ENCODE data around the gene PAH. TPM values are rescaled to one million over a fixed set of nuclear protein-coding genes. Genes with fewer than 3 reads are reported as not detected.
"Not testable (repeated sequence)": the region's sequence is repeated elsewhere in the genome, so short reads cannot be mapped to it uniquely, and the experiment has no call there.

Gene PAH
- total RNA-seq, 1 donor from 2014 or later = not detected

DNA sequence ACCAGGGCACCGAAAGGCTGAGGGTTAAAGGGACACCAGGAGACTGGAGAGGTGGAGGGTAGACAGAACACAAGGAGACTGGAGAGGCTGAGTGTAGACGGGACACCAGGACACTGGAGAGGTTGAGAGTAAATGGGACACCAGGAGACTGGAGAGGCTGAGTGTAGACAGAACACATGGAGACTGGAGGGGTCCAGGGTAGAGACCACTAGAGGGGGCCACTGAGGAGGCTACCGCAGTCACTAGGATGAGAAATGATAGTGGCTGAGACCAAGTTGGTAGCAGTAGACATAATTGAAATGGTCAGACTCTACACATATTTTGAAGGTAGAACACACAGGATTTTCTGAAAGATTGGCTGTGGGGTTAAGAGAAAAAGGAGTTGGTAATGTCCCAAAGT is 68.2 kb downstream of the PAH start:
- no peaks in the 10 kb centered on the region for H3K9me3 ChIP-seq (ENCODE audit: control insufficient read depth in 3 of 3, low read length in 3 of 3)
- no peaks in the 10 kb centered on the region for H3K36me3 ChIP-seq (ENCODE audit: control insufficient read depth in 3 of 3, insufficient read depth in 3 of 3, low read length in 3 of 3)
- H3K4me3 ChIP-seq (ENCODE audit: low read length in 3 of 3) = no peak overlapping the region
- H3K9ac ChIP-seq (ENCODE audit: low read depth in 1 of 3, low read length in 3 of 3) = no peak overlapping the region
- H3K27me3 ChIP-seq (ENCODE audit: control insufficient read depth in 3 of 3, insufficient read depth in 3 of 3, low read length in 3 of 3) = no peaks in the 10 kb centered on the region
- H3K4me1 ChIP-seq (ENCODE audit: control insufficient read depth in 3 of 3, insufficient read depth in 3 of 3, low read length in 3 of 3) = no peaks in the 10 kb centered on the region
- H3K27ac ChIP-seq (ENCODE audit: low read depth, low read length) = no peak overlapping the region

DNA sequence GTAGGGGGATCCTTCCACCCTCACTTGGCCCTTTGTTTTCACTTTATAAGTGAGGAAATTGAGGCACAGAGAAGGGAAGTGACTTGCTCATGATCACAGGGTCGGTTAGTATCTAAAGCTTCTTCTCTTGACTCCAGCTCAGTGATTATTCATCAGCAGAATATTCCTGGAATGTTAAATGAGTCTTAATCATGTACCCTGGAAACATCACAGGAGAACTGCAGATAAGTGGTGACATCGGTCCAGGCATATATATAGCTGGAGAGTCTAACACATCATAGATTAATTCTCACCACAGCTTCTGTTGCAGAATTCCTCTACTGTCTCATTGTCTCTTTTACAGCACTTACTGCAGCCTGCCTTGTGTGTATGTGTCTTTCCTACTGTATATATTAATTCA is 69.9 kb downstream of the PAH start:
- no peaks in the 10 kb centered on the region for H3K9me3 ChIP-seq (ENCODE audit: control insufficient read depth in 3 of 3, low read length in 3 of 3)
- H3K4me1 ChIP-seq (ENCODE audit: control insufficient read depth in 3 of 3, insufficient read depth in 3 of 3, low read length in 3 of 3) = no peaks in the 10 kb centered on the region
- H3K36me3 ChIP-seq (ENCODE audit: control insufficient read depth in 3 of 3, insufficient read depth in 3 of 3, low read length in 3 of 3) = no peaks in the 10 kb centered on the region
- no peak overlapping the region for H3K9ac ChIP-seq (ENCODE audit: low read depth in 1 of 3, low read length in 3 of 3)
- no peak overlapping the region for H3K4me3 ChIP-seq (ENCODE audit: low read length in 3 of 3)
- no peaks in the 10 kb centered on the region for H3K27me3 ChIP-seq (ENCODE audit: control insufficient read depth in 3 of 3, insufficient read depth in 3 of 3, low read length in 3 of 3)
- H3K27ac ChIP-seq (ENCODE audit: low read depth, low read length) = no peak overlapping the region

DNA sequence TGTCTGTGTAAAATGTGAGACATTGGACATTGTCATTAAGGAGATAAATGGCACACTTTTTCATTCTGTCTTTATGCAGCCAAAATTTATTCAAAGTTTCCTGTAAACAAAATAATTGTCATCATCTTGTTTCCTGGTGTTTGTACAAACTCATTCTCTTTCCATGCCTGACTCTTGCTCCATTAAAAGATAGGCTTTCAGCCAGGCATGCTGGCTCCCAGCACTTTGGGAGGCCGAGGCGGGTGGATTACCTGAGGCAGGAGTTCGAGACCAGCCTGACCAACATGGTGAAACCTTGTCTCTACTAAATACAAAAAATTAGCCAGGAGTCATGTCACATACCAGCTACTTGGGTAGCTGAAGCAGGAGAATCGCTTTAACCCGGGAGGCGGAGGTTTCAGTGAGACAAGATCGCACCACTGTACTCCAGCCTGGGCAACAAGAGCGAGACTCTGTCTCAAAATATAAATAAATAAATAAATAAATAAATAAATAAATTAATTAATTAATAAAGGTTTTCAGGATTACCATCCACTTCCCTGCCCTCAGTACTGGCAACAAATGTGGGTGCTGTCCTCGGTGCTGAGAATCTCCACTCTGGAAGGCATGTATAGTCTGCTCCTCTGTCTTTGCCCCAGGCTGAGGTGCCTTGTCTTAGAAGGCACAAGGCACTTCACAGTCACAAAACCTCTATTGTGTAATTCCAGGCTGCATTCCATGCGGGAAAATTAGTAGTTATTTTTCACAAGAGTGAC is 83.2 kb downstream of the PAH start:
- no peaks in the 10 kb centered on the region for H3K4me1 ChIP-seq (ENCODE audit: control insufficient read depth in 3 of 3, insufficient read depth in 3 of 3, low read length in 3 of 3)
- no peaks in the 10 kb centered on the region for H3K27me3 ChIP-seq (ENCODE audit: control insufficient read depth in 3 of 3, insufficient read depth in 3 of 3, low read length in 3 of 3)
- H3K36me3 ChIP-seq (ENCODE audit: control insufficient read depth in 3 of 3, insufficient read depth in 3 of 3, low read length in 3 of 3) = no peaks in the 10 kb centered on the region
- no peak overlapping the region for H3K4me3 ChIP-seq (ENCODE audit: low read length in 3 of 3)
- H3K9ac ChIP-seq (ENCODE audit: low read depth in 1 of 3, low read length in 3 of 3) = no peak overlapping the region
- H3K9me3 ChIP-seq (ENCODE audit: control insufficient read depth in 3 of 3, low read length in 3 of 3) = no peaks in the 10 kb centered on the region
- H3K27ac ChIP-seq (ENCODE audit: low read depth, low read length) = no peak overlapping the region

DNA sequence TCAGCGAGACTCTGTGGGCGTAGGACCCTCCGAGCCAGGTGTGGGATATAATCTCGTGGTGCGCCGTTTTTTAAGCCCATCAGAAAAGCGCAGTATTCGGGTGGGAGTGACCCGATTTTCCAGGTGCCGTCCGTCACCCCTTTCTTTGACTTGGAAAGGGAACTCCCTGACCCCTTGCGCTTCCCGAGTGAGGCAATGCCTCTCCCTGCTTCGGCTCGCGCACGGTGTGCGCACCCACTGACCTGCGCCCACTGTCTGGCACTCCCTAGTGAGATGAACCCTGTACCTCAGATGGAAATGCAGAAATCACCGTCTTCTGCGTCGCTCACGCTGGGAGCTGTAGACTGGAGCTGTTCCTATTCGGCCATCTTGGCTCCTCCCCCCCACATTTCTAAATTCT is 84.2 kb downstream of the PAH start:
- H3K9me3 ChIP-seq (ENCODE audit: control insufficient read depth in 3 of 3, low read length in 3 of 3); H3K27ac ChIP-seq (ENCODE audit: low read depth, low read length); H3K36me3 ChIP-seq (ENCODE audit: control insufficient read depth in 3 of 3, insufficient read depth in 3 of 3, low read length in 3 of 3); H3K4me3 ChIP-seq (ENCODE audit: low read length in 3 of 3); H3K4me1 ChIP-seq (ENCODE audit: control insufficient read depth in 3 of 3, insufficient read depth in 3 of 3, low read length in 3 of 3); H3K27me3 ChIP-seq (ENCODE audit: control insufficient read depth in 3 of 3, insufficient read depth in 3 of 3, low read length in 3 of 3); H3K9ac ChIP-seq (ENCODE audit: low read depth in 1 of 3, low read length in 3 of 3): not testable (repeated sequence)

DNA sequence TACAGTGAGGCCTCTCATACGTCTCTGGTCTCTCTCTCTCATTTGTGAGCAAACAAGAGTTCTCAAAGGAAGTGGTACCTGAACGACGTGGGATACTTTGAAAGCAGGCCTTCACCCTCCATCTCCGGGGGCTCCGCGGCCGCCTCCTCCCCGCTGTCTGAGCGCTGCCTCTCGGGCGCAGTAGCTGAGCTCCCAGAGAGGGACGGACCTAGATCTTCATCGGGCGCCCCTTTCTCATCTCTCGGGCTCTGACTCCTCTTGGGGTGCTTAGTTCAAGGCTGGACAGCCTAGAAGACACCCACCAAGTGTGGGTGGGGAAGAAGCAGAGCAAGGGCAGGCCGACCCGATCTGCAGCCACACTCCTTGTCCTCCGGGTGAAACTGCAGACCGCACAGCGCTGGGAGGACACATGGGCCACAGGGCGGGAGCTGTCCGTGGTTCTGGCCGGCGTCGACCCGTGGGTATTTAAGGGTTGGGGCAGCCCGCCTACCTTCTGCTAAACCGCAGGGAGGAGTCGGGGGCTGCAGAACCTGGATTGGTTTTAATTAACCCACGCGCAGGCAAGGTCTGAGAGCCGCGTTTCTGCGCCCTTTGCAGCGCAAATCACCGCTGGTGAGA is 92.7 kb downstream of the PAH start:
- H3K9me3 ChIP-seq (ENCODE audit: control insufficient read depth in 3 of 3, low read length in 3 of 3) = no peaks in the 10 kb centered on the region
- H3K4me3 ChIP-seq (ENCODE audit: low read length in 3 of 3) = no peak overlapping the region
- peaks cover 0 to 13% (median 8%) of the 10 kb centered on the region in 3 donors for H3K27me3 ChIP-seq (ENCODE audit: control insufficient read depth in 3 of 3, insufficient read depth in 3 of 3, low read length in 3 of 3)

DNA sequence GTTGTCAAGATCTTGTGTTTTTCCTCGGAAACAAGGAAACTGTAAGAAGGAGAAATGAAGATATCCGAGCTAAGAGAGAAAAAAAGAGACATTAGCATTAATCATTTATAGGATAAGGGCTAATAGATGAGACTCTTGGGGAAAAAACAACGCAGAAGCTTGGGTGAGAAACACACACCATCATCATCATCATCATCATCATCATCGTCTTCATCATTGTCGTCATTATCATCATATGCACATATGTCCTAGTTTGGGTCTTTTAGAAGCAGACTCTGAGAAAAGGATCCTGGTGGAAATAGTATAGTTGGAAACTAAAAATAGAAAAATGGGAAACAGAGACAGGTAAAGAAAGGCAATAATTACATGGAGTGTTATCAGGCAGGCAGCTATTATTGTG is 95.9 kb downstream of the PAH start:
- Histone ChIP-seq H3K27ac (ENCODE audit: low read depth, low read length) (no peak overlapping the region), H3K9me3 (ENCODE audit: control insufficient read depth in 3 of 3, low read length in 3 of 3) (no peaks in the 10 kb centered on the region), H3K27me3 (ENCODE audit: control insufficient read depth in 3 of 3, insufficient read depth in 3 of 3, low read length in 3 of 3) (peaks cover 0 to 13% (median 8%) of the 10 kb centered on the region in 3 donors), H3K4me1 (ENCODE audit: control insufficient read depth in 3 of 3, insufficient read depth in 3 of 3, low read length in 3 of 3) (no peaks in the 10 kb centered on the region), H3K9ac (ENCODE audit: low read depth in 1 of 3, low read length in 3 of 3) (no peak overlapping the region), H3K4me3 (ENCODE audit: low read length in 3 of 3) (no peak overlapping the region), H3K36me3 (ENCODE audit: control insufficient read depth in 3 of 3, insufficient read depth in 3 of 3, low read length in 3 of 3) (no peaks in the 10 kb centered on the region)

More for the DNA sequence above, 92.7 kb downstream of the PAH start:
- no peak overlapping the region for H3K9ac ChIP-seq (ENCODE audit: low read depth in 1 of 3, low read length in 3 of 3)
- no peaks in the 10 kb centered on the region for H3K36me3 ChIP-seq (ENCODE audit: control insufficient read depth in 3 of 3, insufficient read depth in 3 of 3, low read length in 3 of 3)
- H3K4me1 ChIP-seq (ENCODE audit: control insufficient read depth in 3 of 3, insufficient read depth in 3 of 3, low read length in 3 of 3) = no peaks in the 10 kb centered on the region
- H3K27ac ChIP-seq (ENCODE audit: low read depth, low read length) = no peak overlapping the region

DNA sequence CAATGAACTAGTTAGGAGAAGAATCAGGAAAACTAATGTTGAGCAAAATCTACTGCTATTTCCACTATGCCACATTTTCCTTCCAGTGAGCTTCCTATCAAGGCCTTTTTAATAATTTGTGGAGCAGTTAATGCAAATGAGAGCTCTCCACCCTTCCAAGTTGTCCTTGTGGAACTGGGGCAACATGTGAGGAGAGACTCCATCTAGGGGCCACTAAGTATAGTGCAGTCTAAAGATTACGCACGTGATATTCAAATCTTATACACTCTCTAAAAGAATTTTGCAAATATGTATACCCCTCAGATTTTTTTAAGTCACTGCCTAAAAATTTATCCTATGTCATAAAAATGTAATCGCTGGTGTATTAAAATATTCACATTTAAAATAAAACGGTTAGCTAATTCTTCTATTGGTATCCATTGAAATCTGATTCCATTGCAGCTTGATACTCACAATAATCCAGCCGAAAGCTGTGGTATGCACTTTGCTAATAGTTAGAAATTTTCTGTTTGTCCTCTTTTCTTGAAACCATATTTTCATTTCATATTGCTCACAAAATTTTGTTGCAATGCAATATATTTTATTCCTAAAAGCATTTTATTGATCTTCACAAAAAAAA is 100.1 kb downstream of the PAH start:
- Histone ChIP-seq H3K27ac (ENCODE audit: low read depth, low read length) (no peak overlapping the region), H3K9ac (ENCODE audit: low read depth in 1 of 3, low read length in 3 of 3) (no peak overlapping the region), H3K4me3 (ENCODE audit: low read length in 3 of 3) (no peak overlapping the region), H3K4me1 (ENCODE audit: control insufficient read depth in 3 of 3, insufficient read depth in 3 of 3, low read length in 3 of 3) (no peaks in the 10 kb centered on the region), H3K27me3 (ENCODE audit: control insufficient read depth in 3 of 3, insufficient read depth in 3 of 3, low read length in 3 of 3) (no peaks in the 10 kb centered on the region), H3K36me3 (ENCODE audit: control insufficient read depth in 3 of 3, insufficient read depth in 3 of 3, low read length in 3 of 3) (no peaks in the 10 kb centered on the region), H3K9me3 (ENCODE audit: control insufficient read depth in 3 of 3, low read length in 3 of 3) (no peaks in the 10 kb centered on the region)

DNA sequence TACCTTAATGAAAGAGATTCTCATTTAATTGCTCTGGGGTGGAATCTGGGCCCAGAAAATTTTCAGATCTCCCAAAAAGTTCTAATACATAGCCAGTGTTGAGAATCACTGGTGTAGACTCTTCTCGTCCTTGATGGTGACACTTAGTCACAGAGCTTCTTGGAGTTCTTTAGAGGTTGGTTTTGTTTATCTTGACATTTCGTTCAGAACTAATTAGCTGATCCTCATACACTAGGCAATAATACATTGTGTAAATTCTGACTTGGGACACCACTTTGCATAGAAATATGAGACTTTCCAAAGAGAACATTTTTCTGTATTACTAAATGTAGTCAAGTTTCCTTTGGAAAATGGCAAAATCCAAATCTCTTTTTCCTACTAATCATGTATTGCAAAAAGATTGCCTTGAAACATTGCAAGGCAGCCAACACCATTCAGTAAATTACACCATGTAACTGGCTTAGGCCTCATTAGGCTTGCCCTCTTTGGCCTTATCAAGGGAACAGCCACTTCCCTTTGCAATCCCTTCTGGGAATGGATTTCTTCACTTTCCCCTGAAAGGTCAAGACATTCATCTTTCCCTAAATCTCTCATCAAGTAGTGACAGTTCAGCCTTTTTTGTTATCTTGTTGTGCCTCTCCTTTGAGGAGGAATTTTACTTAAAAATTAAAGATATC is 102.2 kb downstream of the PAH start:
- Histone ChIP-seq H3K9me3 (ENCODE audit: control insufficient read depth in 3 of 3, low read length in 3 of 3) (no peaks in the 10 kb centered on the region), H3K9ac (ENCODE audit: low read depth in 1 of 3, low read length in 3 of 3) (no peak overlapping the region), H3K4me3 (ENCODE audit: low read length in 3 of 3) (no peak overlapping the region), H3K27ac (ENCODE audit: low read depth, low read length) (no peak overlapping the region), H3K27me3 (ENCODE audit: control insufficient read depth in 3 of 3, insufficient read depth in 3 of 3, low read length in 3 of 3) (no peaks in the 10 kb centered on the region), H3K4me1 (ENCODE audit: control insufficient read depth in 3 of 3, insufficient read depth in 3 of 3, low read length in 3 of 3) (no peaks in the 10 kb centered on the region), H3K36me3 (ENCODE audit: control insufficient read depth in 3 of 3, insufficient read depth in 3 of 3, low read length in 3 of 3) (no peaks in the 10 kb centered on the region)

DNA sequence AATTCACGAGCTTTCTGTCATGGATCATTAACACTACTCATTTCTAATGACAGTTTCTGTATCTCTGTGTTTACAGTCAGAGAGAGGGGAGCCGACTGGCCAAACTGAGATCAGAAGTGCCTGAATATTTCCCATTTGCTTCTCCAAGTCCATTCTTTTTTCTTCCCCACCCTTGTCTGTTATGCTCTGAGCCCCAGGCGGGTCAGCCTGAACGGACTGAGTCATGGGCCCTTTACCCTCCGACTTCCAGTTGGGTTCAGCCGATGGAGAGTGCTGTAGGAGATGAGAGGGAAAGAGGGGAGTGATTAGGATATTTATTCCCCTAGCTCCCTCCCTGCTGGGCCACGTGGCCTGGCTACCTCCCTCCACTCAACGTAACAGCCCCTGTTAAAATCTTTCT is 104.7 kb downstream of the PAH start:
- H3K4me3 ChIP-seq (ENCODE audit: low read length in 3 of 3) = no peak overlapping the region
- no peak overlapping the region for H3K9ac ChIP-seq (ENCODE audit: low read depth in 1 of 3, low read length in 3 of 3)
- no peaks in the 10 kb centered on the region for H3K27me3 ChIP-seq (ENCODE audit: control insufficient read depth in 3 of 3, insufficient read depth in 3 of 3, low read length in 3 of 3)
- no peak overlapping the region for H3K27ac ChIP-seq (ENCODE audit: low read depth, low read length)
- H3K4me1 ChIP-seq (ENCODE audit: control insufficient read depth in 3 of 3, insufficient read depth in 3 of 3, low read length in 3 of 3) = no peaks in the 10 kb centered on the region
- H3K9me3 ChIP-seq (ENCODE audit: control insufficient read depth in 3 of 3, low read length in 3 of 3) = no peaks in the 10 kb centered on the region
- H3K36me3 ChIP-seq (ENCODE audit: control insufficient read depth in 3 of 3, insufficient read depth in 3 of 3, low read length in 3 of 3) = no peaks in the 10 kb centered on the region
